NCI-H2081 treated with DMSO at 0.1 percent for 48 hours (cell line): ENCODE measurements around the gene STX17.

Source experiments
- DNase-seq: peaks from one replicate; lab custom pipeline; 2025; lab: John Stamatoyannopoulos, UW

Gene STX17

GRCh38 chr9:99907208-99907532 is 716 bp downstream of the STX17 start:
- DNase-seq, result no peak

- DNase-seq, result no peak
Measured at GRCh38 chr9:99911600-99911999, 5.1 kb downstream of the STX17 start.

- no peak for DNase-seq
Measured at GRCh38 chr9:99916650-99917049, 10.2 kb downstream of the STX17 start.

- DNase-seq, result no peak
Measured at GRCh38 chr9:99918134-99918533, 11.7 kb downstream of the STX17 start.

GRCh38 chr9:99919930-99920329 is 13.5 kb downstream of the STX17 start:
- DNase-seq, result no peak

- DNase-seq, result no peak
Measured at GRCh38 chr9:99921875-99922710, 15.6 kb downstream of the STX17 start.

- no peak for DNase-seq
Measured at GRCh38 chr9:99922711-99923030, 16.2 kb downstream of the STX17 start.

GRCh38 chr9:99925541-99925940 is 19.1 kb downstream of the STX17 start:
- no peak for DNase-seq

- DNase-seq, result no peak
Measured at GRCh38 chr9:99929652-99930051, 23.2 kb downstream of the STX17 start.

GRCh38 chr9:99931155-99931840 is 24.8 kb downstream of the STX17 start:
- DNase-seq, result no peak

- DNase-seq, result no peak
Measured at GRCh38 chr9:99936947-99937587, 30.6 kb downstream of the STX17 start.

GRCh38 chr9:99947395-99947794 is 40.9 kb downstream of the STX17 start:
- no peak for DNase-seq

- DNase-seq, result no peak
Measured at GRCh38 chr9:99948482-99948881, 42.0 kb downstream of the STX17 start.

GRCh38 chr9:99948896-99949295 is 42.4 kb downstream of the STX17 start:
- peak; percentile 47 for DNase-seq

- no peak for DNase-seq
Measured at GRCh38 chr9:99953861-99954507, 47.5 kb downstream of the STX17 start.

- no peak for DNase-seq
Measured at GRCh38 chr9:99954819-99955218, 48.4 kb downstream of the STX17 start.

GRCh38 chr9:99955606-99956005 is 49.2 kb downstream of the STX17 start:
- no peak for DNase-seq

- DNase-seq, result no peak
Measured at GRCh38 chr9:99962680-99963261, 56.3 kb downstream of the STX17 start.

GRCh38 chr9:99964336-99964735 is 57.9 kb downstream of the STX17 start:
- DNase-seq, result no peak

- DNase-seq, result no peak
Measured at GRCh38 chr9:99966001-99966400, 59.5 kb downstream of the STX17 start.

- no peak for DNase-seq
Measured at GRCh38 chr9:99966716-99967115, 60.3 kb downstream of the STX17 start.

GRCh38 chr9:99967457-99967856 is 61.0 kb downstream of the STX17 start:
- no peak for DNase-seq
